GM12878 (cell line): ENCODE data around the gene IFIT1. TPM values are rescaled to one million over a fixed set of nuclear protein-coding genes. Genes with fewer than 3 reads are reported as not detected.

Source experiments
- ATAC-seq: fragments of 200-7000 bp; cut with Tn5 transposase; 3 replicates; pipeline ENCODE4 v1.9.1; 2020; ENCODE audit warnings: mild to moderate bottlenecking, moderate library complexity
- BruUV-seq: library from RNA; stranded (reverse); fragments of 400-500 nt; replicated peaks from 2 replicates; lab custom pipeline; 2021; lab: Mats Ljungman, UMichigan
- CTCF ChIA-PET: fragments of 300-600 bp; sonication (Branson Sonifier 250); formaldehyde crosslinking; extraction: SDS; loops from one replicate; lab custom pipeline; 2021; ENCODE audit warnings: inconsistent platforms; lab: Yijun Ruan, JAX
- POLR2A ChIA-PET: fragments of 350-600 bp; formaldehyde crosslinking; extraction: SDS; loops from one replicate; lab custom pipeline; 2021; ENCODE audit warnings: inconsistent platforms; lab: Charles Lee
- RAD21 ChIA-PET: fragments of 300-600 bp; sonication (Branson Sonifier 250); formaldehyde crosslinking; loops from one replicate; lab custom pipeline; 2023; ENCODE audit warnings: antibody characterized with exemption; ENCODE audit not compliant: unreplicated experiment; lab: Charles Lee
- SMC1A ChIA-PET: fragments of 300-600 bp; sonication (Branson Sonifier 250); formaldehyde crosslinking; loops from one replicate; lab custom pipeline; 2023; ENCODE audit not compliant: unreplicated experiment, uncharacterized antibody; lab: Charles Lee
- DNase-seq: peaks from one replicate; pipeline ENCODE4 v3.0.0-alpha.2; 2011; ENCODE audit warnings: low read depth, low spot score
- FAIRE-seq: peaks from 3 replicates; lab custom pipeline; 2011; peaks lifted over from hg19 to GRCh38; lab: Jason Lieb, UNC
- H2AFZ ChIP-seq: 2 replicates; pipeline ENCODE4 v1.6.0; 2011; ENCODE audit warnings: low read depth, low read length, control low read depth; ENCODE audit not compliant: control insufficient read depth
- H3K27ac ChIP-seq: 2 replicates; pipeline ENCODE4 v1.5.1; 2011; ENCODE audit warnings: control low read depth; ENCODE audit not compliant: control insufficient read depth, insufficient read depth
- H3K27me3 ChIP-seq, 2 experiments: replicated peaks in 1 of 2; 2 replicates each; pipeline versions ENCODE4 v1.6.0 to v1.6.1; 2011; ENCODE audit warnings: low read length in 1 of 2; ENCODE audit not compliant: control insufficient read depth in 2 of 2, insufficient read depth in 2 of 2
- H3K36me3 ChIP-seq, 2 experiments: 2 replicates each; pipeline ENCODE4 v1.5.1; 2011; ENCODE audit warnings: low read length in 1 of 2; ENCODE audit not compliant: control insufficient read depth in 2 of 2, insufficient read depth in 2 of 2
- H3K4me1 ChIP-seq: 2 replicates; pipeline ENCODE4 v1.6.1; 2011; ENCODE audit warnings: mild to moderate bottlenecking, low read length, moderate library complexity, mixed read lengths; ENCODE audit not compliant: control insufficient read depth, insufficient read depth
- H3K4me2 ChIP-seq: 2 replicates; pipeline ENCODE4 v1.6.0; 2011; ENCODE audit warnings: control low read depth; ENCODE audit not compliant: control insufficient read depth, insufficient read depth
- H3K4me3 ChIP-seq: fragments of 200-600 bp; sonication (generic); 2 replicates; pipeline ENCODE4 v1.5.1; 2016
- H3K79me2 ChIP-seq: 2 replicates; pipeline ENCODE4 v1.6.0; 2011; ENCODE audit warnings: low read length; ENCODE audit not compliant: control insufficient read depth, insufficient read depth
- H3K9ac ChIP-seq: 2 replicates; pipeline ENCODE4 v1.8.0; 2011; ENCODE audit warnings: low read length, control low read depth, mixed read lengths; ENCODE audit not compliant: control insufficient read depth, insufficient read depth
- H3K9me3 ChIP-seq: replicated peaks from 3 replicates; pipeline ENCODE4 v1.5.1; 2011; ENCODE audit warnings: mild to moderate bottlenecking, low read length; ENCODE audit not compliant: control insufficient read depth, insufficient read depth
- H4K20me1 ChIP-seq: 2 replicates; pipeline ENCODE4 v1.6.0; 2011; ENCODE audit not compliant: control insufficient read depth, insufficient read depth
- CREB1 ChIP-seq: IDR thresholded peaks from 2 replicates; pipeline ENCODE4 v1.6.1; 2012; ENCODE audit warnings: low read depth, mild to moderate bottlenecking, inconsistent platforms
- DPF2 ChIP-seq: fragments of 450-650 bp; IDR thresholded peaks from 2 replicates; pipeline ENCODE4 v1.6.1; 2017; ENCODE audit warnings: mild to moderate bottlenecking
- E2F8 ChIP-seq: fragments of 450-650 bp; IDR thresholded peaks from 2 replicates; pipeline ENCODE4 v1.6.1; 2018; ENCODE audit warnings: mild to moderate bottlenecking, low read depth, moderate library complexity; ENCODE audit not compliant: partially characterized antibody
- E4F1 ChIP-seq: fragments of 450-650 bp; IDR thresholded peaks from 2 replicates; pipeline ENCODE4 v1.6.1; 2018; ENCODE audit warnings: borderline replicate concordance, mild to moderate bottlenecking; ENCODE audit not compliant: partially characterized antibody
- EP300 ChIP-seq, 2 experiments: fragments of 150-350 bp in 1 of 2; IDR thresholded peaks; 2 replicates each; pipeline ENCODE4 v1.6.1; 2011 to 2012; ENCODE audit warnings: low read depth in 2 of 2, low read length in 2 of 2, borderline replicate concordance in 1 of 2, improper control_type of control experiment in 1 of 2, inconsistent platforms in 1 of 2; ENCODE audit not compliant: control insufficient read depth in 1 of 2
- ETV6 ChIP-seq, 2 experiments: fragments of 450-650 bp in 1 of 2; IDR thresholded peaks in 1 of 2; conservative IDR thresholded peaks in 1 of 2; 2 replicates each; pipeline ENCODE4 v1.6.1; 2014; ENCODE audit warnings: antibody characterized with exemption in 1 of 2, borderline replicate concordance in 1 of 2, low read depth in 1 of 2, mild to moderate bottlenecking in 1 of 2, moderate library complexity in 1 of 2
- NR2F1 ChIP-seq: fragments of 450-650 bp; conservative IDR thresholded peaks from 2 replicates; pipeline ENCODE4 v1.6.1; 2017; ENCODE audit warnings: mild to moderate bottlenecking
- RAD21 ChIP-seq: IDR thresholded peaks from 2 replicates; pipeline ENCODE4 v1.6.1; 2011; ENCODE audit warnings: mild to moderate bottlenecking, low read depth, low read length, moderate library complexity; ENCODE audit not compliant: insufficient read depth
- RUNX3 ChIP-seq: IDR thresholded peaks from 2 replicates; pipeline ENCODE4 v1.6.1; 2012; ENCODE audit warnings: low read length, inconsistent platforms
- SIX5 ChIP-seq: IDR thresholded peaks from 2 replicates; pipeline ENCODE4 v1.6.1; 2011; ENCODE audit warnings: mild to moderate bottlenecking, low read depth, low read length, moderate library complexity; ENCODE audit not compliant: severe bottlenecking
- TAF1 ChIP-seq: IDR thresholded peaks from 2 replicates; pipeline ENCODE4 v1.6.1; 2011; ENCODE audit warnings: mild to moderate bottlenecking, low read depth, low read length, borderline replicate concordance
- TCF12 ChIP-seq: IDR thresholded peaks from 2 replicates; pipeline ENCODE4 v1.6.1; 2011; ENCODE audit warnings: low read depth, mild to moderate bottlenecking, low read length
- TCF3 ChIP-seq: IDR thresholded peaks from 2 replicates; pipeline ENCODE4 v1.6.1; 2012; ENCODE audit warnings: low read depth, mild to moderate bottlenecking, low read length, borderline replicate concordance; ENCODE audit not compliant: insufficient read depth
- USF1 ChIP-seq: IDR thresholded peaks from 2 replicates; pipeline ENCODE4 v1.6.1; 2011; ENCODE audit warnings: borderline replicate concordance, low read depth, mild to moderate bottlenecking, moderate library complexity, mixed read lengths, low read length; ENCODE audit not compliant: insufficient read depth; ENCODE audit errors: extremely low read length
- ZNF217 ChIP-seq: fragments of 450-650 bp; IDR thresholded peaks from 2 replicates; pipeline ENCODE4 v1.6.1; 2017; ENCODE audit warnings: antibody characterized with exemption, mild to moderate bottlenecking
- ZNF384 ChIP-seq: IDR thresholded peaks from 2 replicates; pipeline ENCODE4 v1.6.1; 2012; ENCODE audit warnings: low read depth, mild to moderate bottlenecking, low read length, improper control_type of control experiment, borderline replicate concordance
- WGBS: methylation state at CpG from one replicate; pipeline ENCODE4 v1.1.6; 2016; ENCODE audit warnings: low lambda C conversion rate; ENCODE audit not compliant: insufficient replicate concordance, insufficient coverage; ENCODE audit errors: missing lambda C conversion rate; 5-methylcytosine and 5-hydroxymethylcytosine counted together
- in situ Hi-C: fragments of 300-500 bp; cut with MboI; formaldehyde crosslinking; loops from 9 replicates; pipeline ENCODE4 v1.14.3; 2018; ENCODE audit warnings: mixed read lengths
- intact Hi-C: fragments of 100-400 bp; cut with micrococcal nuclease; formaldehyde crosslinking; loops from one replicate; pipeline ENCODE4 v1.14.2; 2022; ENCODE audit not compliant: unreplicated experiment
- polyA plus RNA-seq, 11 experiments: library from polyadenylated mRNA; depleted of rRNA in 4 of 11; unstranded in 6 of 11; stranded (reverse) in 5 of 11; fragments of >200 nt; fragmentation: Nextera tagmentation in 4 of 11; fragmentation: Illumina TruSeq in 1 of 11; extraction: Ambion mirVana in 4 of 11; extraction: Trizol in 1 of 11; gene quantifications; 1 replicate in 1 of 11; 2 replicates in 10 of 11; pipeline versions ENCODE4 v1.2.1 to v1.2.3, GENCODE V29; 2011 to 2016; ENCODE audit warnings: inconsistent platforms in 2 of 11, missing spikeins in 2 of 11, low read depth in 1 of 11
- total RNA-seq, 4 experiments: library from RNA; depleted of rRNA in 3 of 4; stranded (reverse); fragments of >200 nt in 3 of 4; fragmentation: Illumina TruSeq in 1 of 4; extraction: Trizol in 1 of 4; gene quantifications; 2 replicates each; pipeline versions ENCODE4 v1.2.1 to v1.2.3, GENCODE V29; 2013 to 2021

Gene IFIT1
- total and polyA plus RNA-seq, 10 of the 15 experiments (the other 5 are each of a cell fraction or from before 2014, with no cell fraction given), result 13.9 to 37.2 (median 22.3) TPM

- Histone ChIP-seq H3K9me3 (no peaks in the 10 kb centered on the region), H3K9ac (no peak overlapping the region), H3K4me2 (no peak overlapping the region), H3K79me2 (peaks cover 10% of the 10 kb centered on the region), H3K27ac (no peak overlapping the region), H3K4me1 (peaks cover 3% of the 10 kb centered on the region), H3K4me3 (no peak overlapping the region), H2AFZ (no peak overlapping the region), H3K27me3 (no peaks in the 10 kb centered on the region), H3K36me3 (no peaks in the 10 kb centered on the region), H4K20me1 (no peaks in the 10 kb centered on the region)
- CTCF ChIA-PET, result interaction anchor here (0.9 to 8.5 kb wide), 10 partner anchors 10 to 176 kb away, joined by 3 to 97 read pairs (median 4); no protein-coding TSS in a partner anchor
- 29% methylated on average over 2 of the region's 2 CpGs for WGBS
- no TSS peak for BruUV-seq
- POLR2A ChIA-PET, result no interaction called here
- in situ Hi-C loops, result no loop called here
- no peak for DNase-seq
- no peak for FAIRE-seq
- SMC1A ChIA-PET, result interaction anchor here (0.6 to 2.8 kb wide), 16 partner anchors 15 to 456 kb away, joined by 3 to 32 read pairs (median 4); no protein-coding TSS in a partner anchor
- intact Hi-C loops, result loop anchor here (1.0 kb wide), 1 partner anchor 172 kb away; no protein-coding TSS in a partner anchor
- RAD21 ChIA-PET, result interaction anchor here (0.7 to 2.3 kb wide), 12 partner anchors 19 to 312 kb away, joined by 3 to 16 read pairs (median 4); partner anchors contain the start of genes IFIT5 and KIF20B
- ATAC-seq, result no peak
- TF ChIP-seq EP300 (IDR thresholded peaks at IDR 0.05; ENCODE audit: borderline replicate concordance in 1 of 2, control insufficient read depth in 1 of 2, low read depth in 2 of 2, low read length in 2 of 2) (no peak), E4F1 (no peak), SIX5 (no peak), USF1 (no peak), TCF3 (no peak), TCF12 (no peak), NR2F1 (no peak), ZNF384 (no peak), CREB1 (no peak), DPF2 (no peak), RAD21 (no peak), E2F8 (no peak), RUNX3 (no peak), ETV6 (conservative IDR thresholded peaks at IDR 0.05 in 1 of 2, IDR thresholded peaks at IDR 0.05 in 1 of 2; ENCODE audit: borderline replicate concordance in 1 of 2, low read depth in 1 of 2) (no peak), ZNF217 (no peak), TAF1 (no peak)
Observed at GRCh38 chr10:89388806-89389205, 3.6 kb upstream of the IFIT1 start.
